Astrocyte (in vitro differentiated cells and primary cell): ENCODE measurements around the gene RBBP8NL.

ENCODE experiments used
- EZH2 ChIP-seq: IDR thresholded peaks from 2 replicates; pipeline ENCODE4 v1.6.1; 2012; ENCODE audit warnings: mild to moderate bottlenecking, low read length, inconsistent platforms; ENCODE audit not compliant: insufficient read depth
- TF ChIP-seq, protein P1 (sequence below): IDR thresholded peaks from 2 replicates; pipeline ENCODE4 v1.5.1; 2011; ENCODE audit warnings: low read depth, mild to moderate bottlenecking, inconsistent platforms, low read length, moderate library complexity; ENCODE audit not compliant: insufficient read depth

DNA sequence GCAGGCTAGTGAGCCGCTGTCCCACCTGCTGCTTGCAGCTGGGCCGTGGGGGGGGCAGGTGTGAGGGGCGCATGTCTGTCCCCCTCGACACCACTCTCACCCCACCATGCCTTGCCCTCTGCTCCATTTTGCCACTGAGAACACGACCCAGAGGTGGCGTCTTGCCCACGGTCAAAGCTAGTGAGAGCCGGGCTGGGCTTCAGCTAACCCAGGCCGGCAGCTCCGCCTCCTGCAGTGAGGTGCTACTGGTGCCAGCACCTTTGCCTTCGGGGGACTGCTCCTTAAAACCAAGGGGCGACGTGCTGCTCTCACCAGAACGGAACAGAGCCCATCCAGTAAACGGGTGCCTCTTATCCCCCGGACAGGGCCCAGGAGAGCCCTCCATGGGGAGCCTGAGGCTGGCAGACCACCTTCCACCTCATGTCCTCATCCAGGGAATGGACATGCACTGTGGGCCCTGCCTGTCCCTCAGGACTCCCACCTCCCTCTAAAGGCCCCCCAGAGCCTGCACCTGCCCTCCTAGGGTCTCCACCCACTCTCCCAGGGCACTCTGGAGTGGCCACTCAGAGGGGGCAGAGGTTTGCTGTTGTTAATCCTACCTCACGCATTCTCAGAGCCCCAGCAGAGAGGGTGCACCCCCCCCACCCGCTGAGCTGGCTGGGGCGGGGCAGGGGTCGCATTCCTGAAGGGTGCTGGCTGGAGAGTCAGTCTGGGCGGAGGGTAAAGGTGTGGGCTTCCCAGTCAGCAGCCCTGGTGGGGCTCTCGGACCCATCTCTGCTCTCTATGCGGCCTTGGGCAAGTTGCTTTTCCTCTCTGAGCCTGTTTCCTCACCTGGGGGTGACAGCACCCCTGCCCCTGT is 2.9 kb downstream of the RBBP8NL start:
- TF ChIP-seq, protein P1, sequence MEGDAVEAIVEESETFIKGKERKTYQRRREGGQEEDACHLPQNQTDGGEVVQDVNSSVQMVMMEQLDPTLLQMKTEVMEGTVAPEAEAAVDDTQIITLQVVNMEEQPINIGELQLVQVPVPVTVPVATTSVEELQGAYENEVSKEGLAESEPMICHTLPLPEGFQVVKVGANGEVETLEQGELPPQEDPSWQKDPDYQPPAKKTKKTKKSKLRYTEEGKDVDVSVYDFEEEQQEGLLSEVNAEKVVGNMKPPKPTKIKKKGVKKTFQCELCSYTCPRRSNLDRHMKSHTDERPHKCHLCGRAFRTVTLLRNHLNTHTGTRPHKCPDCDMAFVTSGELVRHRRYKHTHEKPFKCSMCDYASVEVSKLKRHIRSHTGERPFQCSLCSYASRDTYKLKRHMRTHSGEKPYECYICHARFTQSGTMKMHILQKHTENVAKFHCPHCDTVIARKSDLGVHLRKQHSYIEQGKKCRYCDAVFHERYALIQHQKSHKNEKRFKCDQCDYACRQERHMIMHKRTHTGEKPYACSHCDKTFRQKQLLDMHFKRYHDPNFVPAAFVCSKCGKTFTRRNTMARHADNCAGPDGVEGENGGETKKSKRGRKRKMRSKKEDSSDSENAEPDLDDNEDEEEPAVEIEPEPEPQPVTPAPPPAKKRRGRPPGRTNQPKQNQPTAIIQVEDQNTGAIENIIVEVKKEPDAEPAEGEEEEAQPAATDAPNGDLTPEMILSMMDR = no peak
- no peak for TF ChIP-seq EZH2
